ENCODE data around the gene EZR. TPM values are rescaled to one million over a fixed set of nuclear protein-coding genes. Genes with fewer than 3 reads are reported as not detected.

The EZR gene
- total RNA-seq, 4 donors from 2014 or later, result 60.9 to 480 (median 251) TPM

GRCh38 chr6:158803733-158804143, 15.4 kb downstream of the EZR start:
- no peak for ATAC-seq (ENCODE audit: low FRiP score)
- DNase-seq (ENCODE audit: low spot score), result no peak
- no peak for TF ChIP-seq CTCF (IDR thresholded peaks at IDR 0.05)

GRCh38 chr6:158801655-158802294, 17.4 kb downstream of the EZR start:
- DNase-seq (ENCODE audit: low spot score) (no peak), ATAC-seq (ENCODE audit: low FRiP score) (peak; percentile 13)
- TF ChIP-seq CTCF (IDR thresholded peaks at IDR 0.05), result no peak

GRCh38 chr6:158799051-158799792, 19.9 kb downstream of the EZR start:
- ATAC-seq (ENCODE audit: low FRiP score) (peak; percentile 47), DNase-seq (ENCODE audit: low spot score) (no peak)

GRCh38 chr6:158798311-158798710, 20.9 kb downstream of the EZR start:
- DNase-seq (ENCODE audit: low spot score) (no peak), ATAC-seq (ENCODE audit: low FRiP score) (no peak)

More at GRCh38 chr6:158799051-158799792, 19.9 kb downstream of the EZR start:
- no peak for TF ChIP-seq CTCF (IDR thresholded peaks at IDR 0.05)

GRCh38 chr6:158797331-158798310, 21.5 kb downstream of the EZR start:
- DNase-seq (ENCODE audit: low spot score), result no peak
- peak; percentile 28 for ATAC-seq (ENCODE audit: low FRiP score)
- TF ChIP-seq CTCF (IDR thresholded peaks at IDR 0.05), result no peak

More at GRCh38 chr6:158798311-158798710, 20.9 kb downstream of the EZR start:
- no peak for TF ChIP-seq CTCF (IDR thresholded peaks at IDR 0.05)

GRCh38 chr6:158796353-158796752, 22.8 kb downstream of the EZR start:
- DNase-seq (ENCODE audit: low spot score) (no peak), ATAC-seq (ENCODE audit: low FRiP score) (no peak)
- TF ChIP-seq CTCF (IDR thresholded peaks at IDR 0.05), result no peak
